ENCODE data around the gene SLC6A6.

DNA sequence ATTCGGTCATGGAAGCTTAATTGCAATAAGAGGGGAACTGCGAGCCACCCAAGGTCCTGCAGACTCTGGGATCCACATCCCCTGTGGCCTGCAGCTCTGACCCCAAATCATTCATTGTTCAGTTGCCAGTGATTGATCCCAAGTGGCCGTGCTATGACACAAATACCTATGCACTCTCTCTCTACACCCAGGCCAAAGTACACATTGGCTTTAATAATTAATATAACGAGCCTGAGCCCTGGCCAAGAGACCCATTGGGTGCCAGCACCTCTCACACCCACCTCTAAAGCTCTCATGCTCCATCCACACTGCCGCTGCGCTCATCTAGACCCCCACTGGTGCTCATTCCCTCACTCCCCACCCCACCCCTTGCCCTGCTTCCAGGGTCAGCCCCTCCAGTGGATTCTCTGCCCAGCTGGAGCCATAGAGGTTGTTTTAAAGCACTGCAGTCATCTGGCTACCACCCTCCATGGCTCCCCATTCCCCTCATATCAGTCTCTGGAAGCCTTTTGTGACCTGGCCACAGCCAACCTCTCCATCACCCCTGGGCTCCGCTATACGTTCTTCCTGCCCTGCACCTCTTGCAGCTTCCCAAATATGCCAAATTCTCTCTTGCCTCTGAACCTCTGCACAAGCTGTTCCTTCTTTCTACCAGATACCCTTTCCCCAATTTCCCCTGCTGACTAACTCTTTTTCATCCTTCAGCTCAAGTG lies 37.7 kb upstream of the SLC6A6 start:
- TF ChIP-seq CTCF (IDR thresholded peaks at IDR 0.05; ENCODE audit: insufficient read depth, low read length, poor library complexity, severe bottlenecking), result no peak
- TF ChIP-seq EZH2phosphoT487 (conservative IDR thresholded peaks at IDR 0.05; ENCODE audit: low read length), result no peak

Data from SU-DHL-6 (cell line).